HEK293 (cell line): ENCODE data around the gene PLSCR3.

Experiments used
- CTCF ChIA-PET: fragments of 350-600 bp; formaldehyde crosslinking; extraction: SDS; loops from one replicate; lab custom pipeline; 2021; ENCODE audit warnings: antibody characterized with exemption; lab: Yijun Ruan, JAX
- POLR2A ChIA-PET: fragments of 300-600 bp; formaldehyde crosslinking; extraction: SDS; loops from one replicate; lab custom pipeline; 2020; ENCODE audit warnings: antibody characterized with exemption, inconsistent platforms; lab: Yijun Ruan, JAX
- H3K27ac ChIP-seq: fragments of 200-500 bp; sonication (Bioruptor generic); 2 replicates; pipeline ENCODE4 v1.5.1; 2014; ENCODE audit warnings: low read depth, low read length, control low read depth, inconsistent platforms; ENCODE audit errors: extremely low read depth
- H3K36me3 ChIP-seq, 2 experiments: fragments of 200-500 bp in 1 of 2; sonication (Bioruptor generic) in 1 of 2; 1 replicate in 1 of 2; 2 replicates in 1 of 2; pipeline ENCODE4 v1.5.1; 2014 to 2017; ENCODE audit warnings: inconsistent platforms in 2 of 2, low read length in 2 of 2; ENCODE audit not compliant: control insufficient read depth in 2 of 2, insufficient read depth in 1 of 2
- H3K4me1 ChIP-seq: fragments of 200-500 bp; sonication (Bioruptor generic); 2 replicates; pipeline ENCODE4 v1.5.1; 2014; ENCODE audit warnings: mild to moderate bottlenecking, low read length, inconsistent platforms; ENCODE audit not compliant: control insufficient read depth, insufficient read depth
- H3K4me3 ChIP-seq: 2 replicates; pipeline ENCODE4 v1.5.1; 2011; ENCODE audit warnings: low read depth, mild to moderate bottlenecking, control low read depth, low read length, moderate library complexity
- H3K9me3 ChIP-seq: fragments of 200-500 bp; sonication (Bioruptor generic); 2 replicates; pipeline ENCODE4 v1.5.1; 2014; ENCODE audit warnings: low read depth, low read length, inconsistent platforms; ENCODE audit not compliant: control insufficient read depth, insufficient read depth
- ATF2 ChIP-seq: fragments of 450-650 bp; formaldehyde crosslinking; IDR thresholded peaks from 2 replicates; pipeline ENCODE4 v1.5.1; 2016; ENCODE audit warnings: missing biosample characterization, missing genetic modification characterization, low read depth
- EGR2 ChIP-seq: fragments of 450-650 bp; formaldehyde crosslinking; IDR thresholded peaks from 2 replicates; pipeline ENCODE4 v1.5.1; 2016; ENCODE audit warnings: low read depth, missing biosample characterization, missing genetic modification characterization
- GFI1B ChIP-seq: fragments of 450-650 bp; formaldehyde crosslinking; IDR thresholded peaks from 2 replicates; pipeline ENCODE4 v1.5.1; 2016; ENCODE audit warnings: missing biosample characterization, missing genetic modification characterization
- PRDM1 ChIP-seq: fragments of 450-650 bp; formaldehyde crosslinking; IDR thresholded peaks from 2 replicates; pipeline ENCODE4; 2016; ENCODE audit warnings: missing biosample characterization, missing genetic modification characterization
- PRDM10 ChIP-seq: fragments of 450-650 bp; formaldehyde crosslinking; IDR thresholded peaks from 2 replicates; pipeline ENCODE4 v1.5.1; 2016; ENCODE audit warnings: missing biosample characterization, missing genetic modification characterization
- ZNF2 ChIP-seq: fragments of 450-650 bp; formaldehyde crosslinking; IDR thresholded peaks from 2 replicates; pipeline ENCODE4 v1.5.1; 2016; ENCODE audit warnings: missing biosample characterization, missing genetic modification characterization
- ZNF221 ChIP-seq: fragments of 450-650 bp; formaldehyde crosslinking; IDR thresholded peaks from 2 replicates; pipeline ENCODE4 v1.5.1; 2017; ENCODE audit warnings: missing biosample characterization, missing genetic modification characterization, borderline replicate concordance
- ZNF223 ChIP-seq: fragments of 450-650 bp; formaldehyde crosslinking; IDR thresholded peaks from 2 replicates; pipeline ENCODE4 v1.5.1; 2016; ENCODE audit warnings: missing biosample characterization, missing genetic modification characterization
- ZNF266 ChIP-seq: fragments of 450-650 bp; formaldehyde crosslinking; IDR thresholded peaks from 2 replicates; pipeline ENCODE4 v1.5.1; 2016; ENCODE audit warnings: missing biosample characterization, missing genetic modification characterization, low read depth
- ZNF292 ChIP-seq: fragments of 450-650 bp; formaldehyde crosslinking; IDR thresholded peaks from 2 replicates; pipeline ENCODE4 v1.5.1; 2016; ENCODE audit warnings: low read depth, missing biosample characterization, missing genetic modification characterization, borderline replicate concordance
- ZNF341 ChIP-seq: fragments of 450-650 bp; formaldehyde crosslinking; IDR thresholded peaks from 2 replicates; pipeline ENCODE4; 2016; ENCODE audit warnings: low read depth, missing biosample characterization, missing genetic modification characterization
- ZNF404 ChIP-seq: fragments of 450-650 bp; formaldehyde crosslinking; IDR thresholded peaks from 2 replicates; pipeline ENCODE4 v1.5.1; 2017; ENCODE audit warnings: missing biosample characterization, missing genetic modification characterization
- ZNF48 ChIP-seq: fragments of 450-650 bp; formaldehyde crosslinking; IDR thresholded peaks from 2 replicates; pipeline ENCODE4 v1.5.1; 2016; ENCODE audit warnings: missing biosample characterization, missing genetic modification characterization
- ZNF571 ChIP-seq: fragments of 450-650 bp; formaldehyde crosslinking; IDR thresholded peaks from 2 replicates; pipeline ENCODE4 v1.5.0; 2017; ENCODE audit warnings: missing biosample characterization, missing genetic modification characterization
- ZNF624 ChIP-seq: fragments of 450-650 bp; formaldehyde crosslinking; IDR thresholded peaks from 2 replicates; pipeline ENCODE4 v1.5.1; 2017; ENCODE audit warnings: missing biosample characterization, missing genetic modification characterization
- ZNF664 ChIP-seq: fragments of 450-650 bp; formaldehyde crosslinking; IDR thresholded peaks from 2 replicates; pipeline ENCODE4 v1.5.1; 2016; ENCODE audit warnings: missing biosample characterization, missing genetic modification characterization
- ZNF670 ChIP-seq: fragments of 450-650 bp; formaldehyde crosslinking; IDR thresholded peaks from 2 replicates; pipeline ENCODE4 v1.5.1; 2016; ENCODE audit warnings: missing biosample characterization, missing genetic modification characterization, low read depth
- ZNF677 ChIP-seq: fragments of 450-650 bp; IDR thresholded peaks from 2 replicates; pipeline ENCODE4 v1.5.0; 2018; ENCODE audit warnings: missing biosample characterization, mild to moderate bottlenecking, missing genetic modification characterization, moderate library complexity
- ZNF692 ChIP-seq: fragments of 450-650 bp; formaldehyde crosslinking; IDR thresholded peaks from 2 replicates; pipeline ENCODE4 v1.5.1; 2016; ENCODE audit warnings: missing biosample characterization, missing genetic modification characterization
- ZNF707 ChIP-seq: fragments of 450-650 bp; formaldehyde crosslinking; IDR thresholded peaks from 2 replicates; pipeline ENCODE4 v1.5.1; 2016; ENCODE audit warnings: missing biosample characterization, missing genetic modification characterization
- ZNF777 ChIP-seq: fragments of 450-650 bp; formaldehyde crosslinking; IDR thresholded peaks from 2 replicates; pipeline ENCODE4 v1.5.1; 2017; ENCODE audit warnings: missing biosample characterization, missing genetic modification characterization, borderline replicate concordance
- ZNF791 ChIP-seq: fragments of 450-650 bp; formaldehyde crosslinking; IDR thresholded peaks from 2 replicates; pipeline ENCODE4 v1.5.1; 2016; ENCODE audit warnings: missing biosample characterization, missing genetic modification characterization
- ZSCAN16 ChIP-seq: fragments of 450-650 bp; formaldehyde crosslinking; IDR thresholded peaks from 2 replicates; pipeline ENCODE4 v1.5.1; 2016; ENCODE audit warnings: missing biosample characterization, missing genetic modification characterization
- ZSCAN5A ChIP-seq: fragments of 450-650 bp; formaldehyde crosslinking; IDR thresholded peaks from 2 replicates; pipeline ENCODE4 v1.5.1; 2016; ENCODE audit warnings: missing biosample characterization, missing genetic modification characterization

Gene PLSCR3

GRCh38 chr17:7416323-7416722 lies 22.0 kb upstream of the PLSCR3 start:
- TF ChIP-seq ZNF341 (tag by site-specific recombination) (peak; percentile 71), PRDM1 (tag by site-specific recombination) (0 out of 2 replicates have a peak, but pooled peaks have one; percentile 35), ZNF664 (tag by site-specific recombination) (no peak)
- H3K9me3 ChIP-seq = no peaks in the 10 kb centered on the region
- ChIA-PET POLR2A (interaction anchor here (0.9 to 1.4 kb wide), 2 partner anchors 10 to 12 kb away, joined by 3 to 5 read pairs; partner anchors contain the start of gene TMEM256), CTCF (interaction anchor here (0.6 to 1.0 kb wide), 3 partner anchors 9 to 45 kb away, joined by 3 to 4 read pairs (median 3); partner anchors contain the start of gene NLGN2)
- H3K27ac ChIP-seq = no peak overlapping the region
- peaks cover 0 to 46% of the 10 kb centered on the region in 2 experiments; a peak in 2 of 3 replicates for H3K36me3 ChIP-seq
- H3K4me1 ChIP-seq = no peaks in the 10 kb centered on the region
- H3K4me3 ChIP-seq = no peak overlapping the region

GRCh38 chr17:7415784-7416183 lies 21.5 kb upstream of the PLSCR3 start:
- Histone ChIP-seq H3K27ac (no peak overlapping the region), H3K4me1 (no peaks in the 10 kb centered on the region), H3K36me3 (peaks cover 0 to 50% of the 10 kb centered on the region in 2 experiments; a peak in 2 of 3 replicates), H3K9me3 (no peaks in the 10 kb centered on the region), H3K4me3 (no peak overlapping the region)
- ChIA-PET CTCF (interaction anchor here (0.6 to 1.0 kb wide), 3 partner anchors 8 to 45 kb away, joined by 3 to 4 read pairs (median 3); partner anchors contain the start of gene NLGN2), POLR2A (no interaction called here)
- TF ChIP-seq PRDM1 (tag by site-specific recombination) (no peak), ZNF223 (tag by site-specific recombination) (no peak), ATF2 (no peak), EGR2 (tag by site-specific recombination) (no peak), ZNF670 (tag by site-specific recombination) (no peak), ZSCAN5A (tag by site-specific recombination) (no peak), ZNF2 (tag by site-specific recombination) (no peak), ZNF791 (tag by site-specific recombination) (no peak), ZNF404 (tag by site-specific recombination) (no peak)

GRCh38 chr17:7414837-7415236 lies 20.5 kb upstream of the PLSCR3 start:
- CTCF ChIA-PET = no interaction called here
- Histone ChIP-seq H3K9me3 (no peaks in the 10 kb centered on the region), H3K27ac (no peak overlapping the region), H3K36me3 (peaks cover 3 to 59% of the 10 kb centered on the region in 2 experiments), H3K4me1 (no peaks in the 10 kb centered on the region), H3K4me3 (no peak overlapping the region)
- POLR2A ChIA-PET = interaction anchor here (0.6 kb wide), 1 partner anchor 43 kb away, joined by 3 read pairs; no protein-coding TSS in a partner anchor
- no peak for TF ChIP-seq ZNF677
- no peak for TF ChIP-seq ZNF777 (tag by site-specific recombination)
- no peak for TF ChIP-seq ZNF624
- TF ChIP-seq ZNF48 (tag by site-specific recombination) = no peak
- no peak for TF ChIP-seq ZNF266 (tag by site-specific recombination)
- no peak for TF ChIP-seq ZNF571 (tag by site-specific recombination)
- no peak for TF ChIP-seq ZNF292 (tag by site-specific recombination)
- TF ChIP-seq ZSCAN16 (tag by site-specific recombination) = no peak
- TF ChIP-seq ZNF221 (tag by site-specific recombination) = no peak
- no peak for TF ChIP-seq GFI1B (tag by site-specific recombination)
- no peak for TF ChIP-seq ZNF664 (tag by site-specific recombination)
- no peak for TF ChIP-seq ZNF707 (tag by site-specific recombination)
- TF ChIP-seq ZNF692 (tag by site-specific recombination) = no peak
- TF ChIP-seq PRDM10 (tag by site-specific recombination) = no peak
